ENCODE data around the gene TCF7L2.

GRCh38 chr10:113027230-113027573, 77.2 kb downstream of the TCF7L2 start:
- TF ChIP-seq POLR2AphosphoS5 (IDR thresholded peaks at IDR 0.05; ENCODE audit: low read depth, low read length) (no peak), POLR2A (IDR thresholded peaks at IDR 0.05; ENCODE audit: low read depth, low read length) (no peak), TAF1 (IDR thresholded peaks at IDR 0.05; ENCODE audit: borderline replicate concordance, low read depth, low read length) (no peak)

Measured in GM12892 (cell line).